Osteocyte (in vitro differentiated cells): Measurements from ENCODE around the gene HENMT1. TPM values are rescaled to one million over a fixed set of nuclear protein-coding genes. Genes with fewer than 3 reads are reported as not detected.

ENCODE experiments used
- DNase-seq: peaks from one replicate; pipeline ENCODE4 v3.0.0; 2021; ENCODE audit warnings: mixed read lengths; ENCODE audit not compliant: unreplicated experiment; ENCODE audit errors: extremely low spot score
- H3K27ac Mint-ChIP-seq: one replicate; pipeline ENCODE4 v1.8.0; 2021; ENCODE audit warnings: mild to moderate bottlenecking, mixed read lengths; ENCODE audit not compliant: unreplicated experiment
- H3K27me3 Mint-ChIP-seq: one replicate; pipeline ENCODE4 v1.8.0; 2021; ENCODE audit warnings: mixed read lengths; ENCODE audit not compliant: unreplicated experiment
- H3K36me3 Mint-ChIP-seq: one replicate; pipeline ENCODE4 v1.8.0; 2021; ENCODE audit warnings: mixed read lengths; ENCODE audit not compliant: unreplicated experiment
- H3K4me1 Mint-ChIP-seq: one replicate; pipeline ENCODE4 v1.8.0; 2021; ENCODE audit warnings: mixed read lengths; ENCODE audit not compliant: unreplicated experiment
- H3K4me3 Mint-ChIP-seq: one replicate; pipeline ENCODE4 v1.8.0; 2021; ENCODE audit warnings: mild to moderate bottlenecking, moderate library complexity, mixed read lengths; ENCODE audit not compliant: unreplicated experiment
- H3K9me3 Mint-ChIP-seq: one replicate; pipeline ENCODE4 v1.8.0; 2021; ENCODE audit warnings: mixed read lengths; ENCODE audit not compliant: unreplicated experiment
- CTCF ChIP-seq: fragments of 200-600 bp; sonication (generic); IDR thresholded peaks from 2 replicates; pipeline ENCODE4 v1.5.0; 2021; ENCODE audit warnings: antibody characterized with exemption, mild to moderate bottlenecking, moderate library complexity
- total RNA-seq: library from RNA; stranded (reverse); gene quantifications from 2 replicates; pipeline ENCODE4 v1.2.1, GENCODE V29; 2021

The HENMT1 gene
- total RNA-seq, 1 donor from 2014 or later, result 7.2 TPM

GRCh38 chr1:108624069-108624468 is 36.8 kb downstream of the HENMT1 start:
- H3K4me1 Mint-ChIP-seq, result peaks cover 4% of the 10 kb centered on the region
- DNase-seq, result no peak
- no peak overlapping the region for H3K4me3 Mint-ChIP-seq
- no peak for TF ChIP-seq CTCF
- no peak overlapping the region for H3K27ac Mint-ChIP-seq
- H3K36me3 Mint-ChIP-seq, result peaks cover 15% of the 10 kb centered on the region
- H3K9me3 Mint-ChIP-seq, result no peaks in the 10 kb centered on the region
- no peaks in the 10 kb centered on the region for H3K27me3 Mint-ChIP-seq

GRCh38 chr1:108617724-108618056 is 43.2 kb downstream of the HENMT1 start:
- Mint-ChIP-seq H3K9me3 (no peaks in the 10 kb centered on the region), H3K27ac (no peak overlapping the region), H3K4me3 (no peak overlapping the region), H3K4me1 (no peaks in the 10 kb centered on the region), H3K27me3 (no peaks in the 10 kb centered on the region), H3K36me3 (peaks cover 7% of the 10 kb centered on the region)
- DNase-seq, result no peak
- no peak for TF ChIP-seq CTCF

GRCh38 chr1:108617008-108617723 is 43.7 kb downstream of the HENMT1 start:
- Mint-ChIP-seq H3K27me3 (no peaks in the 10 kb centered on the region), H3K4me3 (no peak overlapping the region), H3K36me3 (peaks cover 4% of the 10 kb centered on the region), H3K9me3 (no peaks in the 10 kb centered on the region), H3K4me1 (no peaks in the 10 kb centered on the region), H3K27ac (no peak overlapping the region)
- no peak for DNase-seq
- TF ChIP-seq CTCF, result no peak

GRCh38 chr1:108615544-108615943 is 45.3 kb downstream of the HENMT1 start:
- Mint-ChIP-seq H3K27ac (no peak overlapping the region), H3K9me3 (no peaks in the 10 kb centered on the region), H3K27me3 (no peaks in the 10 kb centered on the region), H3K4me1 (no peaks in the 10 kb centered on the region), H3K4me3 (no peak overlapping the region), H3K36me3 (peaks cover 1% of the 10 kb centered on the region)
- TF ChIP-seq CTCF, result no peak
- DNase-seq, result no peak

GRCh38 chr1:108612496-108612895 is 48.4 kb downstream of the HENMT1 start:
- no peaks in the 10 kb centered on the region for H3K36me3 Mint-ChIP-seq
- no peaks in the 10 kb centered on the region for H3K9me3 Mint-ChIP-seq
- H3K4me1 Mint-ChIP-seq, result peaks cover 21% of the 10 kb centered on the region
- no peak overlapping the region for H3K27ac Mint-ChIP-seq
- TF ChIP-seq CTCF, result no peak
- H3K4me3 Mint-ChIP-seq, result no peak overlapping the region
- no peaks in the 10 kb centered on the region for H3K27me3 Mint-ChIP-seq
- DNase-seq, result no peak
